ENCODE results near the gene FANK1. TPM values are rescaled to one million over a fixed set of nuclear protein-coding genes. Genes with fewer than 3 reads are reported as not detected.

The FANK1 gene
- total RNA-seq, 6 donors from 2014 or later: 2.1 to 42.9 (median 16.6) TPM

GRCh38 chr10:125984865-125985495 is 88.6 kb downstream of the FANK1 start:
- H3K4me1 ChIP-seq: no peaks in the 10 kb centered on the region
- ATAC-seq (ENCODE audit: low FRiP score in 2 of 2) (no peak), DNase-seq (no peak)
- H3K4me3 ChIP-seq: no peak overlapping the region
- no peaks in the 10 kb centered on the region for H3K36me3 ChIP-seq
- no peak for TF ChIP-seq POLR2A (IDR thresholded peaks at IDR 0.05)
- TF ChIP-seq POLR2AphosphoS5 (IDR thresholded peaks at IDR 0.05): no peak
- TF ChIP-seq CTCF (IDR thresholded peaks at IDR 0.05): no peak
- no peak for TF ChIP-seq EP300 (IDR thresholded peaks at IDR 0.05)
- H3K27me3 ChIP-seq: no peaks in the 10 kb centered on the region
- no peak overlapping the region for H3K27ac ChIP-seq
- WGBS, 2 donors: 76 to 84% methylated on average over 6 of the region's 6 CpGs
- no peaks in the 10 kb centered on the region for H3K9me3 ChIP-seq

GRCh38 chr10:125985557-125986240 is 89.3 kb downstream of the FANK1 start:
- H3K27ac ChIP-seq: no peak overlapping the region
- ATAC-seq (ENCODE audit: low FRiP score in 2 of 2) (peak in 1 of 2 donors; percentile 15), DNase-seq (no peak)
- no peaks in the 10 kb centered on the region for H3K4me1 ChIP-seq
- WGBS, 2 donors: 74 to 91% methylated on average over 5 of the region's 5 CpGs
- H3K9me3 ChIP-seq: no peaks in the 10 kb centered on the region
- H3K27me3 ChIP-seq: no peaks in the 10 kb centered on the region
- TF ChIP-seq POLR2A (IDR thresholded peaks at IDR 0.05) (no peak), POLR2AphosphoS5 (IDR thresholded peaks at IDR 0.05) (no peak), EP300 (IDR thresholded peaks at IDR 0.05) (no peak), CTCF (IDR thresholded peaks at IDR 0.05) (no peak)
- no peak overlapping the region for H3K4me3 ChIP-seq
- H3K36me3 ChIP-seq: no peaks in the 10 kb centered on the region

GRCh38 chr10:125989791-125990190 is 93.4 kb downstream of the FANK1 start:
- ATAC-seq (ENCODE audit: low FRiP score in 2 of 2) (no peak), DNase-seq (no peak)
- Histone ChIP-seq H3K9me3 (no peaks in the 10 kb centered on the region), H3K27ac (no peak overlapping the region), H3K4me1 (no peaks in the 10 kb centered on the region), H3K36me3 (no peaks in the 10 kb centered on the region), H3K27me3 (no peaks in the 10 kb centered on the region), H3K4me3 (no peak overlapping the region)
- 95 to 96% methylated on average over 5 of the region's 5 CpGs for WGBS, 2 donors
- no peak for TF ChIP-seq EP300 (IDR thresholded peaks at IDR 0.05)
- TF ChIP-seq CTCF (IDR thresholded peaks at IDR 0.05): no peak
- TF ChIP-seq POLR2AphosphoS5 (IDR thresholded peaks at IDR 0.05): no peak
- no peak for TF ChIP-seq POLR2A (IDR thresholded peaks at IDR 0.05)

- Histone ChIP-seq H3K27me3 (no peaks in the 10 kb centered on the region), H3K4me3 (no peak overlapping the region), H3K9me3 (no peaks in the 10 kb centered on the region), H3K36me3 (no peaks in the 10 kb centered on the region), H3K4me1 (no peaks in the 10 kb centered on the region), H3K27ac (no peak overlapping the region)
- ATAC-seq (ENCODE audit: low FRiP score in 2 of 2) (no peak), DNase-seq (no peak)
- WGBS, 2 donors: 100% methylated on average over 2 of the region's 2 CpGs
- TF ChIP-seq POLR2A (IDR thresholded peaks at IDR 0.05): no peak
- TF ChIP-seq EP300 (IDR thresholded peaks at IDR 0.05): no peak
- TF ChIP-seq CTCF (IDR thresholded peaks at IDR 0.05): no peak
- no peak for TF ChIP-seq POLR2AphosphoS5 (IDR thresholded peaks at IDR 0.05)
Observed at GRCh38 chr10:125990974-125991373, 94.6 kb downstream of the FANK1 start.

- H3K4me1 ChIP-seq: no peaks in the 10 kb centered on the region
- TF ChIP-seq EP300 (IDR thresholded peaks at IDR 0.05) (no peak), POLR2A (IDR thresholded peaks at IDR 0.05) (no peak), CTCF (IDR thresholded peaks at IDR 0.05) (no peak), POLR2AphosphoS5 (IDR thresholded peaks at IDR 0.05) (no peak)
- H3K4me3 ChIP-seq: no peak overlapping the region
- H3K9me3 ChIP-seq: no peaks in the 10 kb centered on the region
- no peak for DNase-seq
- no peaks in the 10 kb centered on the region for H3K27me3 ChIP-seq
- no peak overlapping the region for H3K27ac ChIP-seq
- 81 to 92% methylated on average over 1 of the region's 1 CpG for WGBS, 2 donors
- ATAC-seq (ENCODE audit: low FRiP score in 2 of 2): no peak
- H3K36me3 ChIP-seq: no peaks in the 10 kb centered on the region
Observed at GRCh38 chr10:125991392-125991791, 95.0 kb downstream of the FANK1 start.

Data from upper lobe of left lung (tissue), 6 donors.